ENCODE data around the gene GSTK1. TPM values are rescaled to one million over a fixed set of nuclear protein-coding genes. Genes with fewer than 3 reads are reported as not detected.

GSTK1 gene
- total and polyA plus RNA-seq, 2 donors (not counting 1 experiment from before 2014, with no cell fraction given): 181 to 315 TPM

DNA sequence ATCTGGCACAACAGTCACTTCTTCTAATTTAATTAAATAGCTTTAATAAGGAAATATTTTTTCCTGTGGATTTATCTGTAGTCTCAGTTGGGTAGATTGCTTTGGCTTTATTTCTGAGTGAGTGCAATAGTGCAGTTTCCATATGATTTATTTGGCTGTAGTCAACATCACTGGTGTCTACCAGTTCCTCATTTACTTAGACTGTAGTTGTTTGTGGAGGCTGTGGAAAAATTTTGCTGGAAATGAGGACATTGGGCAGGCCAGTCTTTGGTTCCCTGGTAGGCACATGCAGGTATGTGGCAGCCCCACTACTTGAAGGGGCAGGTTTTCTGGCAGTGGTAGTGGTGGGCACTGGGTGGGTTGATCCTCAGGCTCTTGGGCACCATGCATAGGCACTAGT lies 25.9 kb upstream of the GSTK1 start:
- peaks cover 4% of the 10 kb centered on the region in 2 donors for H3K4me1 ChIP-seq (ENCODE audit: control insufficient read depth in 2 of 2, insufficient read depth in 2 of 2, low read length in 2 of 2)
- H3K9me3 ChIP-seq (ENCODE audit: control extremely low read depth in 1 of 3, control insufficient read depth in 2 of 3, insufficient read depth in 1 of 3, low read length in 2 of 3): peaks cover 5 to 18% (median 8%) of the 10 kb centered on the region in 3 donors
- H3K27ac ChIP-seq (ENCODE audit: low read length in 2 of 2): no peak overlapping the region
- ATAC-seq (ENCODE audit: low read depth): no peak
- no peak overlapping the region for H3K9ac ChIP-seq (ENCODE audit: low read length)
- no peak overlapping the region for H3K4me3 ChIP-seq (ENCODE audit: control extremely low read depth in 1 of 5, extremely low read depth in 1 of 5, insufficient read depth in 1 of 5, low read depth in 2 of 5, low read length in 4 of 5)
- ChIA-PET CTCF (no interaction called here), POLR2A (no interaction called here)
- no peaks in the 10 kb centered on the region for H4K20me1 ChIP-seq (ENCODE audit: control insufficient read depth, insufficient read depth, low read length, poor library complexity, severe bottlenecking)
- peaks cover 0 to 4% (median 2%) of the 10 kb centered on the region in 4 experiments for H3K27me3 ChIP-seq (replicated peaks in 1 of 4; ENCODE audit: control extremely low read depth in 1 of 4, control insufficient read depth in 3 of 4, insufficient read depth in 4 of 4, low read length in 3 of 4)
- no peak overlapping the region for H2AFZ ChIP-seq (ENCODE audit: insufficient read depth, low read depth, low read length, poor library complexity, severe bottlenecking)
- intact Hi-C loops (cut with micrococcal nuclease): no loop called here
- Mint-ChIP-seq H3K27ac (no peak overlapping the region), H3K4me3 (no peak overlapping the region), H3K27me3 (peaks cover 34% of the 10 kb centered on the region), H3K4me1 (peaks cover 5% of the 10 kb centered on the region), H3K9me3 (ENCODE audit: insufficient read depth) (peaks cover 13% of the 10 kb centered on the region)
- H3K79me2 ChIP-seq (ENCODE audit: control insufficient read depth, insufficient read depth, low read length): no peaks in the 10 kb centered on the region
- H3K4me2 ChIP-seq (replicated peaks; ENCODE audit: low read depth, low read length, poor library complexity, severe bottlenecking): no peak overlapping the region
- TF ChIP-seq EZH2 (IDR thresholded peaks at IDR 0.05; ENCODE audit: borderline replicate concordance, insufficient read depth, low read depth, low read length, poor library complexity, severe bottlenecking): no peak
- no peak for TF ChIP-seq CTCF (IDR thresholded peaks at IDR 0.05)
- H3K36me3 ChIP-seq (replicated peaks in 1 of 2; ENCODE audit: control extremely low read depth in 1 of 2, control insufficient read depth in 1 of 2, extremely low read depth in 1 of 2, insufficient read depth in 2 of 2, low read length in 1 of 2): no peaks in the 10 kb centered on the region
- DNase-seq: no peak

- Mint-ChIP-seq H3K27ac (no peak overlapping the region), H3K27me3 (peaks cover 37% of the 10 kb centered on the region), H3K4me1 (peaks cover 5% of the 10 kb centered on the region), H3K4me3 (no peak overlapping the region), H3K9me3 (ENCODE audit: insufficient read depth) (peaks cover 13% of the 10 kb centered on the region)
- peaks cover 5 to 18% (median 8%) of the 10 kb centered on the region in 3 donors for H3K9me3 ChIP-seq (ENCODE audit: control extremely low read depth in 1 of 3, control insufficient read depth in 2 of 3, insufficient read depth in 1 of 3, low read length in 2 of 3)
- H4K20me1 ChIP-seq (ENCODE audit: control insufficient read depth, insufficient read depth, low read length, poor library complexity, severe bottlenecking): no peaks in the 10 kb centered on the region
- peaks cover 4% of the 10 kb centered on the region in 2 donors for H3K4me1 ChIP-seq (ENCODE audit: control insufficient read depth in 2 of 2, insufficient read depth in 2 of 2, low read length in 2 of 2)
- H3K9ac ChIP-seq (ENCODE audit: low read length): no peak overlapping the region
- DNase-seq (no peak), ATAC-seq (ENCODE audit: low read depth) (no peak)
- no CpG with 5 or more reads among the region's 1 CpG for WGBS (ENCODE audit: insufficient coverage)
- H2AFZ ChIP-seq (ENCODE audit: insufficient read depth, low read depth, low read length, poor library complexity, severe bottlenecking): no peak overlapping the region
- POLR2A ChIA-PET: no interaction called here
- TF ChIP-seq EZH2 (IDR thresholded peaks at IDR 0.05; ENCODE audit: borderline replicate concordance, insufficient read depth, low read depth, low read length, poor library complexity, severe bottlenecking) (no peak), CTCF (IDR thresholded peaks at IDR 0.05) (no peak)
- CTCF ChIA-PET: interaction anchor here (0.7 to 6.4 kb wide), 7 partner anchors 9 to 229 kb away, joined by 3 to 172 read pairs (median 19); no protein-coding TSS in a partner anchor
- no peaks in the 10 kb centered on the region for H3K79me2 ChIP-seq (ENCODE audit: control insufficient read depth, insufficient read depth, low read length)
- no peak overlapping the region for H3K27ac ChIP-seq (ENCODE audit: low read length in 2 of 2)
- H3K27me3 ChIP-seq (replicated peaks in 1 of 4; ENCODE audit: control extremely low read depth in 1 of 4, control insufficient read depth in 3 of 4, insufficient read depth in 4 of 4, low read length in 3 of 4): peaks cover 0 to 3% (median 0%) of the 10 kb centered on the region in 4 experiments
- intact Hi-C loops (cut with micrococcal nuclease): no loop called here
- no peak overlapping the region for H3K4me2 ChIP-seq (replicated peaks; ENCODE audit: low read depth, low read length, poor library complexity, severe bottlenecking)
- no peak overlapping the region for H3K4me3 ChIP-seq (ENCODE audit: control extremely low read depth in 1 of 5, extremely low read depth in 1 of 5, insufficient read depth in 1 of 5, low read depth in 2 of 5, low read length in 4 of 5)
- H3K36me3 ChIP-seq (replicated peaks in 1 of 2; ENCODE audit: control extremely low read depth in 1 of 2, control insufficient read depth in 1 of 2, extremely low read depth in 1 of 2, insufficient read depth in 2 of 2, low read length in 1 of 2): no peaks in the 10 kb centered on the region
Measured at GRCh38 chr7:143238289-143238980, 24.8 kb upstream of the GSTK1 start.

Data from B cell (primary cell).